Measurements from ENCODE around the gene DSCAM.

DSCAM gene

DNA sequence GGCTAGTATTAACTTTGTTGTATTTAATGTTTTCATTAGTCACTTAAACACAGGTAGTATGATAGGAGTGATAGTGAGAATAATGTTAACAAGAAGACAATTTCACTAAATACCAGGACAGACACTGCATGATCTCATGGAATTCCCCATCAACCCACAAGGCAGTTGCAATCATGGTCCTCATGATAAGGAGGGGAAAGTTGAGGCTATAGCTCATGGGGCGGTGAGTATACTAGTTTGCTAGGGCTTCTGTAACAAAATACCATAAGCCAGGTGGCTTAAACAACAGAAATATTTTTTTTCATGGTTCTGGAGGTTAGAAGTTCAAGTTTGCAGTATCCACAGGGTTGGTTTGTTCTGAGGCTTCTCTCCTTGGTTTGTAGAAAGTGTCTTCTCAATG is 115.8 kb downstream of the DSCAM start:
- TF ChIP-seq CTCF (IDR thresholded peaks at IDR 0.05; ENCODE audit: extremely low read depth, insufficient read depth, missing control alignments), result no peak
- DNase-seq (ENCODE audit: low spot score), result no peak
- in situ Hi-C loops (cut with MboI; ENCODE audit: low pct_unique_long_range_greater_than_20kb, low sequenced_read_pairs, unreplicated experiment), result no loop called here

DNA sequence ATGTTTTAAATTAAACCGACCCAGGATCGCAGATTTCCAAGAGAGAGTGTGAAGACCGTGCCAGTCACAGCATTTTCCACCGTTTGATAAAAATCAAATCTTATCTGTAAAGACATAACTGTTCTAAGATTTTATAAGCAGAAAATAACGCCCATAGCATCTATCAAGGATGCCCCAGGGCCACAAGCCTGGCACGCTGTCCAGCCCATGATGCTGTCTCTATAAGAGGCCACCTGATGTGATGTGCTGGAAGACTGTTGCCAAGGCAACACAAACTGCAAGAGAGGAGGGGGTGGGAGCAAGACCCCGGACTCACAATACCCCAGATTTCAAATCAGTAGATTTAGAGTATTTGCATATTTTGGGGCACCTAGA is 116.5 kb downstream of the DSCAM start:
- in situ Hi-C loops (cut with MboI; ENCODE audit: low pct_unique_long_range_greater_than_20kb, low sequenced_read_pairs, unreplicated experiment), result no loop called here

GRCh38 chr21:40729761-40730425 is 117.1 kb downstream of the DSCAM start:
- no peak for DNase-seq (ENCODE audit: low spot score)
- in situ Hi-C loops (cut with MboI; ENCODE audit: low pct_unique_long_range_greater_than_20kb, low sequenced_read_pairs, unreplicated experiment), result no loop called here
- TF ChIP-seq CTCF (IDR thresholded peaks at IDR 0.05; ENCODE audit: extremely low read depth, insufficient read depth, missing control alignments), result no peak

More for the DNA sequence above, 116.5 kb downstream of the DSCAM start:
- no peak for TF ChIP-seq CTCF (IDR thresholded peaks at IDR 0.05; ENCODE audit: extremely low read depth, insufficient read depth, missing control alignments)
- no peak for DNase-seq (ENCODE audit: low spot score)

- TF ChIP-seq CTCF (IDR thresholded peaks at IDR 0.05; ENCODE audit: extremely low read depth, insufficient read depth, missing control alignments), result no peak
- in situ Hi-C loops (cut with MboI; ENCODE audit: low pct_unique_long_range_greater_than_20kb, low sequenced_read_pairs, unreplicated experiment), result no loop called here
- DNase-seq (ENCODE audit: low spot score), result no peak
Observed at GRCh38 chr21:40723966-40724365, 123.0 kb downstream of the DSCAM start.

DNA sequence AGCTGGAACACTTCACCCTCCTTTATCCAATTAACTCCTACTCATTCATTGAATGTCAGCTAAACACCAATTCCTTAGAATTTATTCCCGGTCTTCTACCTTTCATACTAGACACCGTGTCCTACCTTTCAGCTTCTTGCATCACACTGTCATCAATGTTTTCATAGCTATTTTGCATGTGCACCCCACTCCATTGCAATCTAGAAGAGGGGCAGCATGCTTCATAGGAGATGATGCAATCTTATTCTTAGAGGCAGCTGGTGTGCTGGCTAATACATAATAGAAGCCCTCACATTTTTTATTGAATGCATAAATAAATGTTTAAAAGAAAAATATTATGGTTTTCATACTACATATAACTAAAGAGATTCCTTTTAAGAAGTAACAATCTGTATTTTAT is 123.6 kb downstream of the DSCAM start:
- DNase-seq (ENCODE audit: low spot score), result no peak
- no peak for TF ChIP-seq CTCF (IDR thresholded peaks at IDR 0.05; ENCODE audit: extremely low read depth, insufficient read depth, missing control alignments)
- in situ Hi-C loops (cut with MboI; ENCODE audit: low pct_unique_long_range_greater_than_20kb, low sequenced_read_pairs, unreplicated experiment), result no loop called here

DNA sequence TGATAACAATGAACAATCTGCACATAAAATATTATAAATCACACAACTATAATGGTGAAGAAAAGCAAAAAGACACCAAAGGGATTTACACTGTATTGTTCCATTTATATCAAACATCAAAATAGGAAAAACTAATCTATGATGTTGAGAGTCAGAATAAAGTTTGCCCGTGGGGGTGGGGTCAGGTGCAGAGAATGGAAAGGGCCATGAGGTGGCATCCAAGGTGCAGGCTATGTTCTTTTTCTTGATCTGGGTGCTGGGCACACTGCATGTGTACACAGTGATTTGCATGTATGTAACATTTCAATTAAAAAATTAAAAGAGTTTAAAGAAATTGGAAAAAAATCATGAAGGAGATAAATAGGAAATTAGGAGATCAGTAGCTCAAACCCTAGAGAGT is 127.3 kb downstream of the DSCAM start:
- no peak for TF ChIP-seq CTCF (IDR thresholded peaks at IDR 0.05; ENCODE audit: extremely low read depth, insufficient read depth, missing control alignments)
- no peak for DNase-seq (ENCODE audit: low spot score)
- in situ Hi-C loops (cut with MboI; ENCODE audit: low pct_unique_long_range_greater_than_20kb, low sequenced_read_pairs, unreplicated experiment), result no loop called here

Data from GM13977 (cell line).